Memory B cell (primary cell): ENCODE measurements around the gene HPSE2.

Experiments used
- ATAC-seq: fragments of 150-1000 bp; cut with Tn5 transposase; 2 replicates; pipeline ENCODE4 v1.10.0; 2021; ENCODE audit warnings: low read depth, mild to moderate bottlenecking, moderate library complexity
- DNase-seq, 2 donors: peaks; one replicate each; pipeline ENCODE4 v3.0.0; 2022; ENCODE audit warnings: low spot score in 2 of 2
- H3K27ac Mint-ChIP-seq: one replicate; pipeline ENCODE4 v1.8.0; 2022; ENCODE audit warnings: mild to moderate bottlenecking, moderate library complexity, mixed read lengths
- H3K27me3 Mint-ChIP-seq: one replicate; pipeline ENCODE4 v1.8.0; 2022; ENCODE audit warnings: mixed read lengths
- H3K36me3 Mint-ChIP-seq: one replicate; pipeline ENCODE4 v1.8.0; 2022; ENCODE audit warnings: mild to moderate bottlenecking, mixed read lengths
- H3K4me1 Mint-ChIP-seq: one replicate; pipeline ENCODE4 v1.8.0; 2022; ENCODE audit warnings: mixed read lengths
- H3K4me3 Mint-ChIP-seq: one replicate; pipeline ENCODE4 v1.8.0; 2022; ENCODE audit warnings: mild to moderate bottlenecking, moderate library complexity, mixed read lengths
- H3K9me3 Mint-ChIP-seq: one replicate; pipeline ENCODE4 v1.8.0; 2022; ENCODE audit warnings: mixed read lengths

Gene HPSE2

DNA sequence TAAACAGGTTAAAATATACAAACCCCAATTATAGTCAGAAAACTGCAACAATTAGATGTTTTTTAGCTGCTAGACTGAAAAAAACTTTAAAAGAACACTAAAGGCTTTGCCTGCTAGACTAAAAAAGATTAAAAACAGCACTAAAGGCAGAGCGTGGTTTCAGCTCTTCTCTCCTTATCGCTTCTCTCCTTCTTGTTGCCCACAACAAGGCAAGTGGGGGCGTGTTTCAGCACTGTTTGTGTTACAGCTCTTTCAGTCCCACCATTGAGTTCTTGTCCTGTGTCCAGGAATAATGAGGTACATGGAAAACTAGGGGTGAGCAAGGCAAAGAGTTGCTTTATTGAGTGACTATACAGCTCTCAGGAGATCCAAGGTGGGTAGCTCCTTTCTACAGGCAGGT is 112.3 kb downstream of the HPSE2 start:
- H3K4me3 Mint-ChIP-seq: no peak overlapping the region
- ATAC-seq (no peak), DNase-seq (no peak)
- peaks cover 6% of the 10 kb centered on the region for H3K9me3 Mint-ChIP-seq
- H3K27me3 Mint-ChIP-seq: peaks cover 3% of the 10 kb centered on the region
- H3K27ac Mint-ChIP-seq: no peak overlapping the region
- no peaks in the 10 kb centered on the region for H3K36me3 Mint-ChIP-seq
- no peaks in the 10 kb centered on the region for H3K4me1 Mint-ChIP-seq

DNA sequence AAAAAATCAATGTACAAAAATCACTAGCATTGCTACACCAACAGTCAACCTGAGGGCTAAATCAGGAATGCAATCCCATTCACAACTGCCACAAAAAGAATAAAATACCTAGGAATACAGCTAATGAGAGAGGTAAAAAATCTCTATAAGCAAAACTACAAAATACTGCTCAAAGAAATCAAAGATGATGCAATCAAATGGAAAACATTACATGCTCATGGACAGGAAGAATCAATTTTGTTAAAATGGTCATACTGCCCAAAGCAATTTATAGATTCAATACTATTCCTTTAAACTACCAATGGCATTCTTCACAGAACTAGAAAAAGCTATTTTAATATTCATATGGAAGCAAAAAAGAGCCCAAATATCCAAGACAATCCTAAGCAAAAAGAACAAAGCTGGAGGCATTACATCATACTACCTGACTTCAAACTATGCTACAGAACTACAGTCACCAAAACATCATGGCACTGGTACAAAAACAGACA is 116.3 kb downstream of the HPSE2 start:
- no peak overlapping the region for H3K4me3 Mint-ChIP-seq
- ATAC-seq (no peak), DNase-seq (no peak)
- peaks cover 2% of the 10 kb centered on the region for H3K27me3 Mint-ChIP-seq
- H3K9me3 Mint-ChIP-seq: peaks cover 4% of the 10 kb centered on the region
- no peaks in the 10 kb centered on the region for H3K36me3 Mint-ChIP-seq
- H3K4me1 Mint-ChIP-seq: no peaks in the 10 kb centered on the region
- H3K27ac Mint-ChIP-seq: no peak overlapping the region

DNA sequence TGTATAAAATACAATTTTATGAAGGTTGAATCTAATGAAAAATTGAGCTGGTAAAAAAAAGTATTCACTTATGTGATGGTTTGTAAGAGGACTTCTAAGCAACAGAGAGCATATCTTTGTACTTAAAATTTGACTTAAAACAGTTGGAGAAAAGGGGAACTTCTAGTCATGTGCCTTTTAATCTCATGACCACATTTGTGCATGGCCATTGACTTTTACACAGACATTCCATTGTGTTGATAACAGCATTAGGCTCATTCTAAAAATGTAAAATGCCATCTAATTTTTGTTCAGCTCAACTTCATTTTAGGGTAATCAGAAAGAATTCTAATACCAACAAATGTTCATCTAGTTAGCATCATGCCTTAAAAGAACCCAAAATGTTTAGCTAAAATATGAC is 119.9 kb downstream of the HPSE2 start:
- Mint-ChIP-seq H3K36me3 (no peaks in the 10 kb centered on the region), H3K4me1 (no peaks in the 10 kb centered on the region)

DNA sequence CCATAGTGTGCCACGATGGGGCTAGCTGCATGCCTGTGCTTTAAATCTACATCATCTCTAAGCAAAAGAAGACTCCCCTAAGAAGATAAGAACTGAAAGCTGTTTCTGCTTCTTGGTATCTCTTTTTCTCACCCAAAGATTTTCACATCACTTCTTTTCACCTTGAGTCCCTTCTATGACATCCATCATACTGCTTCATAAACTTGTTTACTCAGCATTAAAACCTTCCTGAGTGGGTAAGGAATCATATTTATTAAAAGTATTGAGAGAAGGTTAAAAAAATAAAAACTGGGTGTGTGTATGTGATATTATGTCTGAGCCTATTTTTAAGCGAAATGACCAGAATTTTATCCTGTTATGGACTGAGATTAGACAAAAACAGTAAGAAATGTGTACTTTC is 150.3 kb downstream of the HPSE2 start:
- ATAC-seq (no peak), DNase-seq (no peak)
- Mint-ChIP-seq H3K9me3 (peaks cover 2% of the 10 kb centered on the region), H3K27me3 (peaks cover 2% of the 10 kb centered on the region), H3K36me3 (no peaks in the 10 kb centered on the region), H3K4me1 (peaks cover 3% of the 10 kb centered on the region), H3K27ac (no peak overlapping the region), H3K4me3 (no peak overlapping the region)

More for the DNA sequence above, 119.9 kb downstream of the HPSE2 start:
- Mint-ChIP-seq H3K9me3 (peaks cover 2% of the 10 kb centered on the region), H3K27ac (no peak overlapping the region), H3K27me3 (peaks cover 2% of the 10 kb centered on the region), H3K4me3 (no peak overlapping the region)
- no peak for ATAC-seq
- DNase-seq: no peak

DNA sequence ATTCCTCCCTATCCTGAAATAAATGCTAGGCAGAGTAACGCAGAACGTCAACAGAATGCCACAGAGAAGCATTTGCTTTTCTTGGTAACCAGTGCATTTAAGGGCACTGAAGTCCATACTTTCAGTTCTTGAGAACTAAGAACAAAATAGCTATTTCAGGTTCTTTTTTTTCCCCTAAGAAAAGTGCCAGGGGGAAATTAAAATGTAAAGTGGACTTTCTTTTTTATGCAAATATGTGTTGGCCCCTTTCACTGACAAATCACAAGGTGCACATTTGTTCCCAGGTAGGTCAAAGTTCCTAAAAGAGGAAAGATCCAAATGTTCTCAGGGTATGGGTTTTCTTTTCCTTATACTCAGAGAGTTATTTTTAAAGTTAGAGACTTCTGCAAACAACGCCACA is 151.5 kb downstream of the HPSE2 start:
- Mint-ChIP-seq H3K27ac (no peak overlapping the region), H3K4me1 (peaks cover 3% of the 10 kb centered on the region), H3K27me3 (peaks cover 2% of the 10 kb centered on the region), H3K9me3 (peaks cover 2% of the 10 kb centered on the region), H3K36me3 (no peaks in the 10 kb centered on the region), H3K4me3 (no peak overlapping the region)
- ATAC-seq: no peak
- DNase-seq: no peak

DNA sequence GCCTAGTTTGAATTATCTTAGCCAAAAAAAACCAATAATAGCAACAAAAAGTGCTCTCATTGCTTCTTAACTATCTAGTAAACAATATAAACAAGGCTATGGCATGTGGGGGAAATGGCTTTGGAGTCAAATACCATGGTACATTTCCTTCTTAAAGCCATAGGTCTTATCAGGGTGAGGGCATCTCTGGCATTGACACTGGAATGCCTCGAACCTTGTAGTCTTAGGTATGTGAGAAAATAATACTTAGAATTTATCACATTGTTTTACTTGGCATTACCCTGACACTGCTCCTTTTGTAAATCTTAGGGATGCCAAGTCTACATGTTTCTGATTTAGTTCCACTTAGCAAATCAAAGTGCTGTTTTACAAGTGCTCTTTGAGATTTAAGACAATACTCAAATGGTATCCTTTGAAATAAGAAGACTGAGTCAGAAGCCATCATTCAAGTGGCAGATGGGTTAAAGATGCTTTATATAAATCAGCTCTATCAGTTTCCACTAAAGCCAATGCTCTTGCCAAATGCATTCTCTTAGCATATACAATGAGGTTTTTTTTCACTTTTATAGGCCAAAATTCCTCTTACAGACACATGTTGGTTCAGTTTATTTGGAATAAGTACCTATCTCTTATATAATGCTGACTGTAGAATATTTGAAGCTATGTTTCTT is 155.2 kb downstream of the HPSE2 start:
- DNase-seq (no peak), ATAC-seq (no peak)
- H3K4me1 Mint-ChIP-seq: peaks cover 3% of the 10 kb centered on the region
- H3K36me3 Mint-ChIP-seq: no peaks in the 10 kb centered on the region
- H3K9me3 Mint-ChIP-seq: peaks cover 6% of the 10 kb centered on the region
- peaks cover 4% of the 10 kb centered on the region for H3K27me3 Mint-ChIP-seq
- H3K4me3 Mint-ChIP-seq: no peak overlapping the region
- H3K27ac Mint-ChIP-seq: no peak overlapping the region

DNA sequence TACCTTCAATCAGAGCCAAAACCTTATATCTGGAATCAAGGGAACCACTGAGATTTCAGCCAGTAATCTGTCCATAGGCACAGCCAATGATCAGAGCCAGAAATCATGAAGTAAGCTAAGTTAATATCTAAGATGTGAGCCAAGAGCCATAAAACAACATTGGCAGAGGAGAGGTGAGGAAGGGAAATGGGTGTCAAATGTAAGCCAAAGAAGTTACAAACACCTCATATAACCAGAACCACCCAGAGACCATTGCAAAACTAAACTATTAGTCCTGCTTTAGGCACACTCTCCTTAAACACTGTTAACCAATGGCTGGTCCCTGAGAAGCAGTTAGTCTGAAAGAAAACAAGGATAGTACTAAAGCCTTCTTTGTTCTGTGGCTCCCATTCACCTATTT is 173.1 kb downstream of the HPSE2 start:
- H3K4me1 Mint-ChIP-seq: no peaks in the 10 kb centered on the region
- ATAC-seq (no peak), DNase-seq (no peak)
- H3K4me3 Mint-ChIP-seq: no peak overlapping the region
- no peaks in the 10 kb centered on the region for H3K27me3 Mint-ChIP-seq
- no peaks in the 10 kb centered on the region for H3K36me3 Mint-ChIP-seq
- no peaks in the 10 kb centered on the region for H3K9me3 Mint-ChIP-seq
- no peak overlapping the region for H3K27ac Mint-ChIP-seq

DNA sequence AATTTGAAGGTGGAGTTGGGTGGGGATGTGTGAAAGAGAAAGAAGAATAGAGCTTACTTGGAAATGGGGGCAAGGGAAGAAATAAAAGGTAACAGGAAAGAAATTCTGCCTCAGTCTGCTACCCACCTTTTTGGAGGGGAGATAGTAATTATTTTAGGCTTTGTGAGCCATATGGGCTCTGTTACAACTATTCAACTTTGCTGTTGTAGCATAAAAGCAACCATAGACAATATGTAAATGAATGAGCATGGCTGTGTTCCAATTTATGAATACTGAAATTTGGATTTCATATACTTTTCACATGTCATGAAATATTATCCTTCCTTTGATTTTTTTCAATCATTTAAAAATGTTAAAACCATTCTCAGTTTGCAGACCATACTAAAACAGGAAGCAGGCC is 176.9 kb downstream of the HPSE2 start:
- H3K27ac Mint-ChIP-seq: no peak overlapping the region
- no peak for ATAC-seq
- H3K36me3 Mint-ChIP-seq: no peaks in the 10 kb centered on the region
- no peaks in the 10 kb centered on the region for H3K4me1 Mint-ChIP-seq
- no peaks in the 10 kb centered on the region for H3K27me3 Mint-ChIP-seq
- DNase-seq: no peak
- peaks cover 2% of the 10 kb centered on the region for H3K9me3 Mint-ChIP-seq
- no peak overlapping the region for H3K4me3 Mint-ChIP-seq

DNA sequence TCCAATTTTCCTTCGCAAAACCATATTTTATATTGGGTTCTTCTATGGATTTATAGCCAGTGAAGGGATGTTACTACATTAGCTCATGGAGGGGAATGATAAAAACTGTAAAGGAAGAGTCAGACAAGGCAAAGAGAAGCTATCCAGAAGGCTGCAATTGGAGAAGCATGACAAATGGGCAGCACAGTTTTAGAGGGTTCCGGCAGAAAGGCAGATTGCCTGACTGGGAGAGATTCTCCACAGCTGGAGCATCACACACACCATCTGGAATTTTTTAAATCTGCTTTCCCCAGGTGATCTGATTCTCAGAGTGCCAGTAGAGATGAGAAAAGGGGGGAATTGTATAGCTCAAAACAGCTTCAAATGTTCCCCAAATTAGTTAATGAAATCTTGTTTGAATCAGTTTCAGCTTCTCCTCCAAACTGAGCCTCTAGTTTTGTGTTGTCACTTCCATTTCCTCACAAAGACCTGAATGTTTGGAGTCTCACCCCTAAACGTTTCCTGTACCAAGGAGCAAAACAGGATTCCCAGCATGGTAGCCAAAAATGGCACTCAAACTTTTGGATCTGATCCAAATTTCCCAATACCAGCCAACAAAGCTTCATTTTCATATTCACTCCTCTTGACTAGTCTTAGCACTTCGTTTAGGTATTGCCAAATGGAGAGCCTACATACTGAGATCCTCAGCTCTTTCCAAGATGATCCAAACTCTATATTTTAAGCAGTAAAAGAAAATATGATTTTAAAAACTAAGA is 177.5 kb downstream of the HPSE2 start:
- H3K4me1 Mint-ChIP-seq: no peaks in the 10 kb centered on the region
- H3K27me3 Mint-ChIP-seq: no peaks in the 10 kb centered on the region
- H3K36me3 Mint-ChIP-seq: no peaks in the 10 kb centered on the region
- no peak overlapping the region for H3K4me3 Mint-ChIP-seq
- H3K27ac Mint-ChIP-seq: no peak overlapping the region
- no peak for ATAC-seq
- H3K9me3 Mint-ChIP-seq: peaks cover 2% of the 10 kb centered on the region
- no peak for DNase-seq

DNA sequence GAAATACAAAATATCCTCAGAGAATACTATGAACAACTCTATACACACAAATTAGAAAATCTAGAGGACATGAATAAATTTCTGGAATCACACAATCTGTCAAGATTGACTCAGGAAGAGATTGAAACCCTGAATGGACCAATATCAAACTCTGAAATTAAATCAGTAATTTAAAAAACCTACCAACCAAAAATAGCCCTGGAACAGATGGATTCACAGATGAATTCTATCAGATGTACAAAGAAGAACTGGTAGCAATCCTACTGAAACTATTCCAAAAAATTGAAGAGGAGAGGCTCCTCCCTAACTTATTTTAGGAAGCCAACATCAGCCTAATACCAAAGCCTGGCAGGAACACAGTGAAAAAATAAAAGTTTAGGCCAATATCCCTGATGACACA is 190.0 kb downstream of the HPSE2 start:
- Mint-ChIP-seq H3K4me3 (no peak overlapping the region), H3K27ac (no peak overlapping the region), H3K27me3 (no peaks in the 10 kb centered on the region), H3K36me3 (no peaks in the 10 kb centered on the region), H3K9me3 (peaks cover 10% of the 10 kb centered on the region), H3K4me1 (no peaks in the 10 kb centered on the region)
- ATAC-seq (no peak), DNase-seq (no peak)

DNA sequence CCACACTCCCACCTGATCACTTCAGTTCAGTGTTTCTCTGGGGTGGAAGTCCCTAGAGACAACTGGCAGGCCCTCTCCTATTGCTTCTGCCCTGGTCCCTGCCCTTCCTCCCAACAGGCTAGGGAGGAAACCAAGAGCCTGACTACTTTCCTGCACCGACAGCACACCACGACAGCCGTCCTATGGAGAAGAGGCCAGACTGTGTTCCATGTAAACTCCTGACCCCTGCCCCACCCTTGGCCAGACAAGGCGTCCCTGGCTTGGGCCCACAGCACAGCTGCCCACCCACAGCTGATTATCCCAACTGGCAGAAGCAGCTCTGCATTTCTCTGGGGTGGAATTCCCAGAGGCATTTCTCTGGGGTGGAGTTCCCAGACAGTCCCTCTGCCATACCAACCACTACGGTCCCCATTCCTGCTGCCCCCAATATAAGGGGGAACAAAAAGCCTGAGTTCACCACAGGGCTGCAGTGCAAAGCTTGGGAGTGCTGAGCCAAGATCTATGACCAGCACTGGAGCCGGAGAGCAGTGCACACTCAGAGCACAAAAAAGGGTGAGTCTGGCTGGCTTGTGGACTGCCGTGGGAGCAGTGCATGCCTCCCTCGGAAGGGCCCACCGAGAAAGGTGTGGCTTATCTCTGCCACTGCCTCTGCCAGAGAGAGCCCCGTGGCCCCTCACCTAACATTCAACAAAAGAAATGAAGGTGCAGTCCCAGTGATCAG is 193.4 kb downstream of the HPSE2 start:
- ATAC-seq: no peak
- H3K9me3 Mint-ChIP-seq: peaks cover 10% of the 10 kb centered on the region
- no peak overlapping the region for H3K27ac Mint-ChIP-seq
- no peaks in the 10 kb centered on the region for H3K4me1 Mint-ChIP-seq
- no peak for DNase-seq
- H3K36me3 Mint-ChIP-seq: no peaks in the 10 kb centered on the region
- no peak overlapping the region for H3K4me3 Mint-ChIP-seq
- no peaks in the 10 kb centered on the region for H3K27me3 Mint-ChIP-seq

DNA sequence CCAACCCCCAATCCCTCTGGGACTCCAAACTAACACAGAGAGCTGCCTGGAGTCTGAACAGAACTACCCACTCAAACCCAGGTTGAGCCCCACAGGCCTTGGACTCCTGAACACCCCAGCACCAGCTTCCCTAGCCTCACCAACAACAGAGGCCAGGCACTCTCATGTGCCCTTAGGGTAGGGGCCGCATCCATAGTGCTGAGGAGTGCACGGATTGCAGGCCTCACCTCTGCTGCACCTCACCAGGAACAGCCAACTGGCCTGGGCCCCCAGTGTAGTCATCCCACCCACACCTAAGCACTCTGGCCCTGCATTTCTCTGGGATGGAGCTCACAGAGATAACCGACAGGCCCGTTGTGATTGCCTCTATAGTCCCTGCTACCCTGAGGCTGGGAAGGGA is 194.2 kb downstream of the HPSE2 start:
- DNase-seq (no peak), ATAC-seq (no peak)
- Mint-ChIP-seq H3K4me1 (no peaks in the 10 kb centered on the region), H3K36me3 (no peaks in the 10 kb centered on the region), H3K4me3 (no peak overlapping the region), H3K27me3 (no peaks in the 10 kb centered on the region), H3K27ac (no peak overlapping the region), H3K9me3 (peaks cover 10% of the 10 kb centered on the region)

DNA sequence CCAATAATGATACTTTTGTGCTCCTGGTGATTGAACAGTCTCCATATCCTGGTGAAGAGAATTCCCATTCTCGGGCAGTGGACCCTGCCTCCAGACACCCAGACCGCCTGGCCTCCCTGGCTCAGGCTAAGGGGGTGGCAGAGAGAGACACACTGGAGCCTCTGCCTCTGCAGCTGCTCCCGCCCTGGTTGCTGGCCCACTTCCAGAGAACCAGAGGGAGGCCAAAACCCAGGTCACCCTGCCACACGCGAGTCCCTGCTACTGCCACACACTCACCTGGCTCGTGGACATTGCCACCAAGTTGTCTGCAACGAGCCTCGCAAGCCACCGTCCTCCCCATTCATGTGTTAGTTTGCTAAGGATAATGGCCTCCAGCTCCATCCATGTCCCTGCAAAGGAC is 221.8 kb downstream of the HPSE2 start:
- Mint-ChIP-seq H3K4me1 (no peaks in the 10 kb centered on the region), H3K27me3 (peaks cover 7% of the 10 kb centered on the region), H3K9me3 (no peaks in the 10 kb centered on the region), H3K4me3 (no peak overlapping the region), H3K36me3 (no peaks in the 10 kb centered on the region), H3K27ac (no peak overlapping the region)
- no peak for ATAC-seq
- DNase-seq: no peak

DNA sequence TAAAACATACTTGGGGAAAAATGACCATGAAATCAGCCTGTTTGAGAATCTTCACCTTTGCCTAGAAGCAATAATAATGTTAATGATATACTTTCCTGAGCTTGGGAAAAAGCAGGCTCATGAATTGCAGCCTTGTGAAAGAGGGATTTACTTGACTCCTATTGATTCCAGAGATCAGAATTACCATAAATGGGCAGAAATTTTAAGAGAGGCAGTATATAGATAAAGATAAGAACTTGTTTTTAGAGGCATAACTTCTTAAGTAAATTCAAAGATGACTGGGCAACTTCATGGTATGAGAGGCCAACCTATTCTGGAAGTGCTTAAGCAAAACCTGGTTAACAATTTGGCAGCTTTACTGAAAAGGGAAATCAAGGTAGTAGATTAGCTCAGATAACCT is 225.4 kb downstream of the HPSE2 start:
- no peaks in the 10 kb centered on the region for H3K36me3 Mint-ChIP-seq
- no peaks in the 10 kb centered on the region for H3K4me1 Mint-ChIP-seq
- DNase-seq: no peak
- no peak overlapping the region for H3K27ac Mint-ChIP-seq
- H3K4me3 Mint-ChIP-seq: no peak overlapping the region
- peaks cover 2% of the 10 kb centered on the region for H3K9me3 Mint-ChIP-seq
- no peak for ATAC-seq
- H3K27me3 Mint-ChIP-seq: peaks cover 5% of the 10 kb centered on the region
